Measurements from ENCODE around the gene ABHD17C. TPM values are rescaled to one million over a fixed set of nuclear protein-coding genes. Genes with fewer than 3 reads are reported as not detected.

ABHD17C gene
- total RNA-seq, 1 donor from 2014 or later, result 9.3 TPM

DNA sequence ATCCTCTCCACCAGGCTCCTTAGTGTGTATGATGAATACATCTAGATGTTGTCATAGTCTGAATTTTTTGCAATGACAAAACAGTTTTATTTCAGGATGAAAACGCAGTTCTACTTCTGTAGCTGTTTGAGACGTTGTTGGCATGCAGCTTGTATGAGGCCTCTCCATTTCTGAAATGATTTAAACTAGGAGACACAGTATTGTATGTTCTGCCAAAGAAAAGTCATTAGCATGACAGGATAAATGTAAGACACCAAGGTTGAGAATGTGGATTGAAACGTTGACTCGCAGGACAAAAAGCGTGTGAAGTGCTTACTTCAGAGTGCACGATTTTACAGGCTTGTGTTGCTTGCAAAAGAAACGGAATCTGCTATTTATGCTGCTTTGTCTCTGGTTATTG, 35.3 kb downstream of the ABHD17C start:
- peaks cover 13% of the 10 kb centered on the region for H3F3A ChIP-seq (ENCODE audit: low read depth)
- no peaks in the 10 kb centered on the region for H3K36me3 ChIP-seq
- H3K79me2 ChIP-seq (ENCODE audit: low read depth), result no peaks in the 10 kb centered on the region
- H3K4me1 Mint-ChIP-seq, result peaks cover 22% of the 10 kb centered on the region
- H3K9me3 ChIP-seq (ENCODE audit: low read depth), result no peaks in the 10 kb centered on the region
- no peak overlapping the region for H3K4me3 Mint-ChIP-seq
- H3K9ac ChIP-seq, result no peak overlapping the region
- H3K4me3 ChIP-seq, result no peak overlapping the region
- H3K27me3 Mint-ChIP-seq (ENCODE audit: insufficient read depth, low read depth), result no peaks in the 10 kb centered on the region
- peaks cover 21% of the 10 kb centered on the region for H4K20me1 ChIP-seq (ENCODE audit: low read depth)
- DNase-seq (ENCODE audit: low spot score), result no peak
- TF ChIP-seq, protein P1, sequence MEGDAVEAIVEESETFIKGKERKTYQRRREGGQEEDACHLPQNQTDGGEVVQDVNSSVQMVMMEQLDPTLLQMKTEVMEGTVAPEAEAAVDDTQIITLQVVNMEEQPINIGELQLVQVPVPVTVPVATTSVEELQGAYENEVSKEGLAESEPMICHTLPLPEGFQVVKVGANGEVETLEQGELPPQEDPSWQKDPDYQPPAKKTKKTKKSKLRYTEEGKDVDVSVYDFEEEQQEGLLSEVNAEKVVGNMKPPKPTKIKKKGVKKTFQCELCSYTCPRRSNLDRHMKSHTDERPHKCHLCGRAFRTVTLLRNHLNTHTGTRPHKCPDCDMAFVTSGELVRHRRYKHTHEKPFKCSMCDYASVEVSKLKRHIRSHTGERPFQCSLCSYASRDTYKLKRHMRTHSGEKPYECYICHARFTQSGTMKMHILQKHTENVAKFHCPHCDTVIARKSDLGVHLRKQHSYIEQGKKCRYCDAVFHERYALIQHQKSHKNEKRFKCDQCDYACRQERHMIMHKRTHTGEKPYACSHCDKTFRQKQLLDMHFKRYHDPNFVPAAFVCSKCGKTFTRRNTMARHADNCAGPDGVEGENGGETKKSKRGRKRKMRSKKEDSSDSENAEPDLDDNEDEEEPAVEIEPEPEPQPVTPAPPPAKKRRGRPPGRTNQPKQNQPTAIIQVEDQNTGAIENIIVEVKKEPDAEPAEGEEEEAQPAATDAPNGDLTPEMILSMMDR (IDR thresholded peaks at IDR 0.05), result no peak
- no peak for TF ChIP-seq EZH2phosphoT487 (IDR thresholded peaks at IDR 0.05)
- TF ChIP-seq EZH2 (IDR thresholded peaks at IDR 0.05), result no peak
- peaks cover 22% of the 10 kb centered on the region for H3K4me1 ChIP-seq
- no peak overlapping the region for H3K27ac ChIP-seq
- H3K36me3 Mint-ChIP-seq, result peaks cover 8% of the 10 kb centered on the region
- no peak overlapping the region for H2AFZ ChIP-seq (replicated peaks)
- H3K27me3 ChIP-seq, result no peaks in the 10 kb centered on the region
- H3K27ac Mint-ChIP-seq, result no peak overlapping the region
- H3K9me3 Mint-ChIP-seq, result peaks cover 9% of the 10 kb centered on the region
- H3K4me2 ChIP-seq, result no peak overlapping the region

DNA sequence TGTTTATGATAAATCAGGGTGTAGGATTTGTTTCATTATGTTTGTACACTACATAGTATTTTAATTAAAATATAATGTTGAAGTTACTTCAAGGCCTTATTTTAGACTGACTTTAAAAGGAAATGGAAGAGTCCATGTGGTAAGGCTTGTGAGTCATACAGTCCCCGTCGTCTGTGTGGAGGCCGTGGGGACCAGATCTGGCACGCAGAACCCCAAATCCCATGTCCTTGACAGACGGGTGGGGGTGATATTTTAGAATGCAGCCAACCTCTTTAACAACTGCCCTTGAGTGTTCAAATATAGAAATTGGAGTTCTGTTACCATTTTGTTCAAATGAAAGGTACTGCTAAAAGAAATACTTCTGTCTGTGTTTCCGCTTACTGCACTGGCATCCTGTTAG, 35.8 kb downstream of the ABHD17C start:
- H3K4me1 ChIP-seq, result peaks cover 22% of the 10 kb centered on the region
- no peak overlapping the region for H3K4me3 ChIP-seq
- H3K36me3 ChIP-seq, result no peaks in the 10 kb centered on the region
- H4K20me1 ChIP-seq (ENCODE audit: low read depth), result peaks cover 25% of the 10 kb centered on the region
- Mint-ChIP-seq H3K9me3 (peaks cover 7% of the 10 kb centered on the region), H3K36me3 (peaks cover 8% of the 10 kb centered on the region), H3K4me1 (peaks cover 23% of the 10 kb centered on the region), H3K27me3 (ENCODE audit: insufficient read depth, low read depth) (no peaks in the 10 kb centered on the region), H3K4me3 (no peak overlapping the region), H3K27ac (no peak overlapping the region)
- H3K9ac ChIP-seq, result no peak overlapping the region
- H3K9me3 ChIP-seq (ENCODE audit: low read depth), result no peaks in the 10 kb centered on the region
- no peak overlapping the region for H2AFZ ChIP-seq (replicated peaks)
- no peak overlapping the region for H3K27ac ChIP-seq
- H3K27me3 ChIP-seq, result no peaks in the 10 kb centered on the region
- TF ChIP-seq EZH2 (IDR thresholded peaks at IDR 0.05) (no peak), EZH2phosphoT487 (IDR thresholded peaks at IDR 0.05) (no peak)
- TF ChIP-seq, protein P1 (IDR thresholded peaks at IDR 0.05), result no peak
- DNase-seq (ENCODE audit: low spot score), result no peak
- peaks cover 13% of the 10 kb centered on the region for H3F3A ChIP-seq (ENCODE audit: low read depth)
- no peaks in the 10 kb centered on the region for H3K79me2 ChIP-seq (ENCODE audit: low read depth)
- H3K4me2 ChIP-seq, result no peak overlapping the region

DNA sequence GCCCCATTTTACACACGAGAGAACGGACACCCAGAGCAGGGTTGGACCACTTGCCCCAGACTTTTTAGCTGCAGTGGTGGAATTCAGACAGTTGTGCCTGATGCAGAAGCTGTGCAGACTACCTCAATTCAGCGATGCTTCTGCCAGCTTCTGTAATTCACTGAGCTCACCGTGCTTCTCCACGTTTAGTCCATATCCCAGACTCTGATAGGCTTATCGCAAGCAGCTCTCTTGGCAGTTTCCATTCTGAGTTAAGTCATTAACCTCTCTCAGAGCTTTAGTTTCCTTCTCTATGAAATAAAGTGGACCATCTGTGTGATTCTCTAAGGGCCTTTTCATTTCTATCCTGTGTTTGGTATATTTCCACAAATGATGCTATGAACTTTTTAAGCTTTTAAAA, 37.1 kb downstream of the ABHD17C start:
- H3K9ac ChIP-seq, result no peak overlapping the region
- peaks cover 22% of the 10 kb centered on the region for H3K4me1 ChIP-seq
- no peak overlapping the region for H3K27ac Mint-ChIP-seq
- no peaks in the 10 kb centered on the region for H3K79me2 ChIP-seq (ENCODE audit: low read depth)
- peaks cover 25% of the 10 kb centered on the region for H4K20me1 ChIP-seq (ENCODE audit: low read depth)
- H3K27me3 Mint-ChIP-seq (ENCODE audit: insufficient read depth, low read depth), result no peaks in the 10 kb centered on the region
- no peaks in the 10 kb centered on the region for H3K36me3 ChIP-seq
- no peak overlapping the region for H2AFZ ChIP-seq (replicated peaks)
- H3K4me3 Mint-ChIP-seq, result no peak overlapping the region
- peak overlapping the region; percentile 43 for H3K4me2 ChIP-seq
- H3K4me3 ChIP-seq, result no peak overlapping the region
- peaks cover 13% of the 10 kb centered on the region for H3F3A ChIP-seq (ENCODE audit: low read depth)
- no peaks in the 10 kb centered on the region for H3K9me3 ChIP-seq (ENCODE audit: low read depth)
- H3K27ac ChIP-seq, result peak overlapping the region; percentile 15
- H3K4me1 Mint-ChIP-seq, result peaks cover 18% of the 10 kb centered on the region
- peaks cover 2% of the 10 kb centered on the region for H3K36me3 Mint-ChIP-seq
- DNase-seq (ENCODE audit: low spot score), result no peak
- H3K27me3 ChIP-seq, result no peaks in the 10 kb centered on the region
- H3K9me3 Mint-ChIP-seq, result no peaks in the 10 kb centered on the region
- no peak for TF ChIP-seq EZH2 (IDR thresholded peaks at IDR 0.05)
- TF ChIP-seq EZH2phosphoT487 (IDR thresholded peaks at IDR 0.05), result no peak
- TF ChIP-seq, protein P1 (IDR thresholded peaks at IDR 0.05), result no peak
